ENCODE measurements around the gene MPV17L2.

The MPV17L2 gene

DNA sequence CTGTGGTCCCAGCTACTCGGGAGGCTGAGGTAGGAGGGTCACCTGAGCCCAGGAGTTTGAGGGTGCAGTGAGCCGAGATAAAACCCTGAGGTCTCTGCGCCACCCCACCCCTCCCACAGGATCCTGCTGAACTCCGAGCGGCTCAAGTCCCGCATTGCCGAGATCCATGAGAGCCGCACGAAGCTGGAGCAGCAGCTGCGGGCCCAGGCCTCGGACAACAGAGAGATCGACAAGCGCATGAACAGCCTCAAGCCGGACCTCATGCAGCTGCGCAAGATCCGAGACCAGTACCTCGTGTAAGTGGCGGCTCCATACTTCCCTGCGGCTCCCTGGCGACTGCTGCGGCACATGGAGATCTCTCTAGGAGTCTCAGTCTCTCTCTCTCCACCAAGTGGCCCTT, 26.0 kb upstream of the MPV17L2 start:
- TF ChIP-seq MYC (IDR thresholded peaks at IDR 0.05; ENCODE audit: low read depth, low read length): no peak
- no peak for TF ChIP-seq POLR2A (IDR thresholded peaks at IDR 0.05; ENCODE audit: extremely low read depth, insufficient read length)
- TF ChIP-seq, protein P1, sequence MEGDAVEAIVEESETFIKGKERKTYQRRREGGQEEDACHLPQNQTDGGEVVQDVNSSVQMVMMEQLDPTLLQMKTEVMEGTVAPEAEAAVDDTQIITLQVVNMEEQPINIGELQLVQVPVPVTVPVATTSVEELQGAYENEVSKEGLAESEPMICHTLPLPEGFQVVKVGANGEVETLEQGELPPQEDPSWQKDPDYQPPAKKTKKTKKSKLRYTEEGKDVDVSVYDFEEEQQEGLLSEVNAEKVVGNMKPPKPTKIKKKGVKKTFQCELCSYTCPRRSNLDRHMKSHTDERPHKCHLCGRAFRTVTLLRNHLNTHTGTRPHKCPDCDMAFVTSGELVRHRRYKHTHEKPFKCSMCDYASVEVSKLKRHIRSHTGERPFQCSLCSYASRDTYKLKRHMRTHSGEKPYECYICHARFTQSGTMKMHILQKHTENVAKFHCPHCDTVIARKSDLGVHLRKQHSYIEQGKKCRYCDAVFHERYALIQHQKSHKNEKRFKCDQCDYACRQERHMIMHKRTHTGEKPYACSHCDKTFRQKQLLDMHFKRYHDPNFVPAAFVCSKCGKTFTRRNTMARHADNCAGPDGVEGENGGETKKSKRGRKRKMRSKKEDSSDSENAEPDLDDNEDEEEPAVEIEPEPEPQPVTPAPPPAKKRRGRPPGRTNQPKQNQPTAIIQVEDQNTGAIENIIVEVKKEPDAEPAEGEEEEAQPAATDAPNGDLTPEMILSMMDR (IDR thresholded peaks at IDR 0.05; ENCODE audit: low read depth, low read length): no peak
- TF ChIP-seq, protein P2, sequence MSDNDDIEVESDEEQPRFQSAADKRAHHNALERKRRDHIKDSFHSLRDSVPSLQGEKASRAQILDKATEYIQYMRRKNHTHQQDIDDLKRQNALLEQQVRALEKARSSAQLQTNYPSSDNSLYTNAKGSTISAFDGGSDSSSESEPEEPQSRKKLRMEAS (IDR thresholded peaks at IDR 0.05; ENCODE audit: low read depth, low read length): no peak
- H3K4me3 ChIP-seq (ENCODE audit: low read depth, low read length): no peak overlapping the region
- no peak for DNase-seq (ENCODE audit: low read depth)

DNA sequence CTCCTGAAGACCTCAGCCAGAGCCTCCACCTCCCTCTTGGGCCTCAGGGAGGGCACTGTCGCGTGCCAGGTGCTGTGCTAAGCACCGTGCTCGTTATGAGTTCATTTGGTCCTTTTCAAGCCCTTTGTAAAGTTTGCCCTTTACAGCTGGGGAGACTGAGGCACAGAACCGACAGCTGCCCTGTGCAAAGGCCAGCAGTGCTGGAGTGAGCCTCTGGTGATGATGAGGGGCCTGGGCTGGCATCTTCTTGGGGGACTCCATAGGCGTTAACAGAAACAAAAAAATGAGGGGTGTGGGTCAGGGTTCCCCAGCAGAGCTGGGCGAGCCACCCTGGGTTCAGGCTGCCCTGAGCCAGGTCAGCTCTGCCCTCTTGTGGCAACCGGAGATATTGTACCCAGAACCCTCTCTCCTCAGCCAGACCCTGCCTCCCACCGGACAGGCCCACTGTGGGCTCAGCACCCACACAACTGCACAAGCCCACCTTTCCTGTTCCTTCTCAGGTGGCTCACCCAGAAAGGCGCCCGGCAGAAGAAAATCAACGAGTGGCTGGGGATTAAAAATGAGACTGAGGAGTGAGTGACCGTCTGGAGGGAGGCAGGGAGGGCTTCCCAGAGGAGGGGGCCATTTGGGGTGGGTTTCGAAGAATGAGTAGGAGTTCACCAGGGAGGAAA, 24.9 kb upstream of the MPV17L2 start:
- TF ChIP-seq, protein P1 (IDR thresholded peaks at IDR 0.05; ENCODE audit: low read depth, low read length): peak; percentile 73
- TF ChIP-seq MYC (IDR thresholded peaks at IDR 0.05; ENCODE audit: low read depth, low read length): no peak
- no peak overlapping the region for H3K4me3 ChIP-seq (ENCODE audit: low read depth, low read length)
- peak; percentile 59 for DNase-seq (ENCODE audit: low read depth)

DNA sequence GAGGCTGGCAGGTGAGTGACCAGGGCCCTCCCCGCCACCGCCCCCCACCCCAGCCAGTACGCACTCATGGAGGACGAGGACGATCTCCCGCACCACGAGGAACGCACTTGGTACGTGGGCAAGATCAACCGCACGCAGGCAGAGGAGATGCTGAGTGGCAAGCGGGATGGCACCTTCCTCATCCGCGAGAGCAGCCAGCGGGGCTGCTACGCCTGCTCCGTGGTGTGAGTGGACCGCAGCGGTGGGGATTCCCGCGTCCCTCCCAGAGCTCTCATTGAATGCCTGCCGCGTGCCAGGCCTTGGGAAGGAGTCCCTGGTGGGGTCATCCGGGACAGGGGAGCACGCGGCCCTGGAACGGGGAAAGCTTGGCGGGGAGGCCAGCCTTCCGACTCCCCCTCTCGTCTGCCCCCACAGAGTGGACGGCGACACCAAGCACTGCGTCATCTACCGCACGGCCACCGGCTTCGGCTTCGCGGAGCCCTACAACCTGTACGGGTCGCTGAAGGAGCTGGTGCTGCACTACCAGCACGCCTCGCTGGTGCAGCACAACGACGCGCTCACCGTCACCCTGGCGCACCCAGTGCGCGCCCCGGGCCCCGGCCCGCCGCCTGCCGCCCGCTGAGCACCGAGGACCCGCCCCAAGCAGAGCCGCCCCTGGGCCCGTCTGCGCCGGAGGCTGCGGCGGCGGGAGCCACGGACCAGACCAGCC, 24.2 kb upstream of the MPV17L2 start:
- H3K4me3 ChIP-seq (ENCODE audit: low read depth, low read length): no peak overlapping the region
- no peak for TF ChIP-seq MYC (IDR thresholded peaks at IDR 0.05; ENCODE audit: low read depth, low read length)
- TF ChIP-seq, protein P2 (IDR thresholded peaks at IDR 0.05; ENCODE audit: low read depth, low read length): no peak
- TF ChIP-seq, protein P1 (IDR thresholded peaks at IDR 0.05; ENCODE audit: low read depth, low read length): no peak
- TF ChIP-seq POLR2A (IDR thresholded peaks at IDR 0.05; ENCODE audit: extremely low read depth, insufficient read length): no peak
- no peak for DNase-seq (ENCODE audit: low read depth)

DNA sequence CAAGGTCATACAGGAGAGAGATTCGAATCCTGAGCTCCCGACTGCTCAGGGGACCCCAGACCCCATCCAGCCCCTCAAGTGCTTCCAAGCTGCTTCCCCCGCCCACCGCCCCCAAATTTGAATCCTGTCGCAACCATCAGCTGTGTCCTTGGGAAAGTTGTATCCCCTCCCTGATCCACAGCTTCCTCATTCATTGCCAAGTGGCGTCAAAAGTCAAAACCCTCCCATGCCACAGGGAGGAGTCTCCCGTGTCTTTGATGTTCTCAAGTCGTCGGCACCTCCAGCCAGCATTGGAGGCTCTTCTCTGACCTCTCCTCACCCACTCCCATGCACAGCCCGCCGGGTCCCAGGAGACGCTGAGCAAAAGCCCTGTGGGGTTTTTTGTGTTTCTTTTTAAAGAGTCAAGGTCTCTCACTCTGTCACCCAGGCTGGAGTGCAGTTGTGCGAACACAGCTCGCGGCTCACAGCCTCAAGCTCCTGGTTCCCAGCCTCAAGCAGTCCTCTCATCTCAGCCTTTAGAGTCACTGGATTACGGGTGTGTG, 22.2 kb upstream of the MPV17L2 start:
- DNase-seq (ENCODE audit: low read depth): peak; percentile 78
- TF ChIP-seq, protein P1 (IDR thresholded peaks at IDR 0.05; ENCODE audit: low read depth, low read length): no peak
- TF ChIP-seq, protein P2 (IDR thresholded peaks at IDR 0.05; ENCODE audit: low read depth, low read length): no peak
- no peak overlapping the region for H3K4me3 ChIP-seq (ENCODE audit: low read depth, low read length)

DNA sequence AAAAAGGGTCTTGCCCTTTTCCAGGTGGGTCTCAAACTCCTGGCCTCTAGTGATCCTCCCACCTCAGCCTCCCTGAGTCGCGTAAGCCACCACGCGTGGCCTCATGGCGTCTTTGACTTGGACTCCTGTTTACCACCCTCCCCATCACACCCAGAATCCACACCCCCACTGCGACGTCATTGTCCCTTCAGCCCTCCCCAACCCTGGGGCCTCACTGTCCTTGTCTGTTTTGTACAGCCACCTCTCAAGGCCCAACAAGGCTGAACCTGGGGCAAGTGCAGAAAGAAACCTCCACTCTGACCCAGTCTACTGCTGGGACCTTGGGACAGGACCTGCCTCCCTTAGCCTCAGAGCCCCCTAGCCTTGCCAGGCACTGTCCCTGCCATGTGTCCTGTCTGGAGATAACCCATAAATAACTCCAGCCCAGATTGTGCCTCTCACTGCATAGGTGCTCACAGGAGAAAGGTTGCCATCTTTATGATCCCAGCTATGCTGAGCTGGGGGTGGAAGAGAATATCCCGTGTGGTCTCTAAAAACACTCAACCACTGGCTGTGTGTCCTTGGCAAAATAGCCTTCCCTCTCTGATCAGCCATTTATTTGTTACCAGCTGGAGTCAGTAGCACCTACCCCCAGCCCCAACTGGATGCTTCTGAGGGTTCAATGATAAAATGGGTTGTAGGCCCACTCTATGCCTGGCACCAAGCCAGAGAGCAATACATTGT, 21.3 kb upstream of the MPV17L2 start:
- TF ChIP-seq POLR2A (IDR thresholded peaks at IDR 0.05; ENCODE audit: extremely low read depth, insufficient read length) (no peak), MYC (IDR thresholded peaks at IDR 0.05; ENCODE audit: low read depth, low read length) (no peak)
- TF ChIP-seq, protein P1 (IDR thresholded peaks at IDR 0.05; ENCODE audit: low read depth, low read length): no peak
- TF ChIP-seq, protein P2 (IDR thresholded peaks at IDR 0.05; ENCODE audit: low read depth, low read length): no peak
- H3K4me3 ChIP-seq (ENCODE audit: low read depth, low read length): no peak overlapping the region
- no peak for DNase-seq (ENCODE audit: low read depth)

Data from NB4 (cell line).